Measurements from ENCODE around the gene DLGAP4. TPM values are rescaled to one million over a fixed set of nuclear protein-coding genes. Genes with fewer than 3 reads are reported as not detected.

The DLGAP4 gene
- total RNA-seq, 4 donors from 2014 or later = 18.8 to 46.7 (median 45.0) TPM

DNA sequence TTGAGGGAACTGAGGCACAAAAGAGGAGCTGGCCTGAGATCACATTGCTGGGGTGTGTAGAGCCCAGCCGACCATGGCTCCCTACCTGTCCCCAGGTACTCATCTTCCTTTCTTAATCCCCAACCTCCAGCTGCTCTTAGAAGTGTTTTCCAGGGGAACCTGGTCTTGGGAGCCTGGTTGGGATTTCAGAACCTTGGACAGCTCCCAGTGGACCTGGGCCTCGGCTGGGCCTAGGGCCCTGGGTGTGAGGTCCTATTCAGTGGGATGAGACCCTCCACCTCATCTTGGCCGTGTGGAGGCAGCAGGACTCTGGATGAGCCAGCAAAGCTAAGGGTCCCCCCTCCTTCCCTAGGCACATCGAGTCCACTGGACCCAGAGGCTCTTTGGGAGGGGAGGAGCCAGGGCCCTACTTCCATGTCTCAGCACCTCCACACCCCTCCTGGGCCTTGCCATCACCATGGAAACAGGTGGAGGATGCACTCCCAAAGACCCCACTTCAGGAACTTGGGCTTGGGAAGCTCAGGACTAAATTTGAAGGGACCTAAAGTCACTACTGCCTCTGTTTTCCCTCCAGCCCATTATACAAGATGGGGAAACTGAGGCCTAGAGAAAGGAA is 38.5 kb downstream of the DLGAP4 start:
- in situ Hi-C loops (cut with MboI; ENCODE audit: low sequenced_read_pairs in 4 of 4) = no loop called here
- Histone ChIP-seq H3K4me1 (no peaks in the 10 kb centered on the region), H3K4me3 (no peak overlapping the region), H3K9me3 (no peaks in the 10 kb centered on the region), H3K27me3 (peaks cover 1 to 13% (median 8%) of the 10 kb centered on the region in 3 donors), H3K36me3 (no peaks in the 10 kb centered on the region), H3K27ac (no peak overlapping the region)
- TF ChIP-seq, protein P1, sequence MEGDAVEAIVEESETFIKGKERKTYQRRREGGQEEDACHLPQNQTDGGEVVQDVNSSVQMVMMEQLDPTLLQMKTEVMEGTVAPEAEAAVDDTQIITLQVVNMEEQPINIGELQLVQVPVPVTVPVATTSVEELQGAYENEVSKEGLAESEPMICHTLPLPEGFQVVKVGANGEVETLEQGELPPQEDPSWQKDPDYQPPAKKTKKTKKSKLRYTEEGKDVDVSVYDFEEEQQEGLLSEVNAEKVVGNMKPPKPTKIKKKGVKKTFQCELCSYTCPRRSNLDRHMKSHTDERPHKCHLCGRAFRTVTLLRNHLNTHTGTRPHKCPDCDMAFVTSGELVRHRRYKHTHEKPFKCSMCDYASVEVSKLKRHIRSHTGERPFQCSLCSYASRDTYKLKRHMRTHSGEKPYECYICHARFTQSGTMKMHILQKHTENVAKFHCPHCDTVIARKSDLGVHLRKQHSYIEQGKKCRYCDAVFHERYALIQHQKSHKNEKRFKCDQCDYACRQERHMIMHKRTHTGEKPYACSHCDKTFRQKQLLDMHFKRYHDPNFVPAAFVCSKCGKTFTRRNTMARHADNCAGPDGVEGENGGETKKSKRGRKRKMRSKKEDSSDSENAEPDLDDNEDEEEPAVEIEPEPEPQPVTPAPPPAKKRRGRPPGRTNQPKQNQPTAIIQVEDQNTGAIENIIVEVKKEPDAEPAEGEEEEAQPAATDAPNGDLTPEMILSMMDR (IDR thresholded peaks at IDR 0.05 in 4 of 5, conservative IDR thresholded peaks at IDR 0.05 in 1 of 5) = no peak
- TF ChIP-seq POLR2A (IDR thresholded peaks at IDR 0.05) = no peak
- DNase-seq = no peak
- no peak for ATAC-seq
- intact Hi-C loops (cut with DNase I; ENCODE audit: low total_unique reads) = no loop called here

DNA sequence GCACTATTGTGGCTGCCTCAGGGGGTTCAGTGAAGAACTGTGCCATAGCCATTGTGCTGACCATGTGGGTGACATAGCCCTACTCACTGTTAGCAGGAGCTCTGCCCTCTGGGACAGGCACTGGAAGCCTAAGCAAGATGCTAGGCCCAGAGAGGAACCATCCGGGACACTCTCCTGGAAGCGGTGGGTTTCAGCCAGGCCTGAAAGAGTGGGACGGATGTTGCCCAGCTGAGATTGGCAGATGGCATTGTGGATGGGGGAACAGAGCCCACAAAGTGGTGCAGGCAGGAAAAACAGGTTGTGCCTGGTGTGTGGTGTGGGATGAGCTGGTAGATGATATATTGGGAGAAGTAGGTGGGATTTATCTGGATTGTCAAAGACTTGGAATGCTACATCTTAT is 40.1 kb downstream of the DLGAP4 start:
- H3K27ac ChIP-seq = no peak overlapping the region
- no peak overlapping the region for H3K4me3 ChIP-seq
- DNase-seq (no peak), ATAC-seq (no peak)
- in situ Hi-C loops (cut with MboI; ENCODE audit: low sequenced_read_pairs in 4 of 4) = no loop called here
- intact Hi-C loops (cut with DNase I; ENCODE audit: low total_unique reads) = no loop called here
- H3K4me1 ChIP-seq = no peaks in the 10 kb centered on the region
- H3K9me3 ChIP-seq = no peaks in the 10 kb centered on the region
- H3K27me3 ChIP-seq = no peaks in the 10 kb centered on the region
- no peak for TF ChIP-seq POLR2A (IDR thresholded peaks at IDR 0.05)
- TF ChIP-seq, protein P1 (IDR thresholded peaks at IDR 0.05 in 4 of 5, conservative IDR thresholded peaks at IDR 0.05 in 1 of 5) = no peak
- H3K36me3 ChIP-seq = no peaks in the 10 kb centered on the region

- H3K27me3 ChIP-seq = no peaks in the 10 kb centered on the region
- no peak for DNase-seq
- H3K4me3 ChIP-seq = no peak overlapping the region
Measured at GRCh38 chr20:36349384-36350170, 43.4 kb downstream of the DLGAP4 start.

GRCh38 chr20:36350439-36350838 is 44.3 kb downstream of the DLGAP4 start:
- in situ Hi-C loops (cut with MboI; ENCODE audit: low sequenced_read_pairs in 4 of 4) (no loop called here), intact Hi-C loops (cut with DNase I; ENCODE audit: low total_unique reads) (no loop called here)
- H3K4me1 ChIP-seq = no peaks in the 10 kb centered on the region
- TF ChIP-seq, protein P1 (IDR thresholded peaks at IDR 0.05 in 4 of 5, conservative IDR thresholded peaks at IDR 0.05 in 1 of 5) = no peak
- no peak for TF ChIP-seq POLR2A (IDR thresholded peaks at IDR 0.05)
- ATAC-seq (no peak), DNase-seq (no peak)
- H3K9me3 ChIP-seq = no peaks in the 10 kb centered on the region
- no peak overlapping the region for H3K27ac ChIP-seq
- H3K4me3 ChIP-seq = no peak overlapping the region
- H3K27me3 ChIP-seq = no peaks in the 10 kb centered on the region
- no peaks in the 10 kb centered on the region for H3K36me3 ChIP-seq

More at GRCh38 chr20:36349384-36350170, 43.4 kb downstream of the DLGAP4 start:
- H3K9me3 ChIP-seq = no peaks in the 10 kb centered on the region
- no peaks in the 10 kb centered on the region for H3K4me1 ChIP-seq
- no peaks in the 10 kb centered on the region for H3K36me3 ChIP-seq
- H3K27ac ChIP-seq = no peak overlapping the region
- in situ Hi-C loops (cut with MboI; ENCODE audit: low sequenced_read_pairs in 4 of 4) = no loop called here
- TF ChIP-seq POLR2A (IDR thresholded peaks at IDR 0.05) = no peak
- TF ChIP-seq, protein P1 (IDR thresholded peaks at IDR 0.05 in 4 of 5, conservative IDR thresholded peaks at IDR 0.05 in 1 of 5) = no peak
- no peak for ATAC-seq
- intact Hi-C loops (cut with DNase I; ENCODE audit: low total_unique reads) = no loop called here

Measured in gastrocnemius medialis (tissue), 4 donors.